Umbilical cord (tissue), 2 donors: ENCODE measurements around the gene ELOB. TPM values are rescaled to one million over a fixed set of nuclear protein-coding genes. Genes with fewer than 3 reads are reported as not detected.
"Not testable (repeated sequence)": the region's sequence is repeated elsewhere in the genome, so short reads cannot be mapped to it uniquely, and the experiment has no call there.

Experiments
- DNase-seq: peaks from one replicate; pipeline ENCODE4 v3.0.0-alpha.2; 2015; ENCODE audit warnings: low spot score
- total RNA-seq: library from RNA; depleted of rRNA; stranded (reverse); fragments of >200 nt; gene quantifications from one replicate; pipeline ENCODE4 v1.2.3, GENCODE V29; 2014; ENCODE audit warnings: low replicate concordance; ENCODE audit not compliant: insufficient read depth

Gene ELOB
- total RNA-seq, 1 donor from 2014 or later, result 159 TPM

- not testable (repeated sequence) for DNase-seq
Measured at GRCh38 chr16:2721634-2722173, 55.4 kb downstream of the ELOB start.

Other genes with a start within 250 kb of the ELOB start
- 0.96 TPM for gene CEMP1, start 245.9 kb downstream of the ELOB start, total RNA-seq
- gene PDPK1, start 239.3 kb downstream of the ELOB start, total RNA-seq, result 9.9 TPM
- gene KCTD5, start 94.8 kb downstream of the ELOB start, total RNA-seq, result 9.6 TPM
- gene PRSS27, start 57.1 kb downstream of the ELOB start, total RNA-seq, result 1.4 TPM
- 123 TPM for gene SRRM2, start 24.6 kb downstream of the ELOB start, total RNA-seq
- gene PRSS33, start 10.3 kb upstream of the ELOB start, total RNA-seq, result 0.96 TPM
- not detected for gene PRSS41, start 21.2 kb upstream of the ELOB start, total RNA-seq
- not detected for gene PRSS21, start 40.0 kb upstream of the ELOB start, total RNA-seq
- 7.2 TPM for gene ZG16B, start 53.0 kb upstream of the ELOB start, total RNA-seq
- 3.1 TPM for gene PRSS22, start 80.9 kb upstream of the ELOB start, total RNA-seq
- 25.5 TPM for gene FLYWCH2, start 105.9 kb upstream of the ELOB start, total RNA-seq
- gene FLYWCH1, start 134.7 kb upstream of the ELOB start, total RNA-seq, result 30.8 TPM
- 0.48 TPM for gene KREMEN2, start 187.0 kb upstream of the ELOB start, total RNA-seq
- 5.8 TPM for gene PAQR4, start 192.1 kb upstream of the ELOB start, total RNA-seq
- gene PKMYT1, start 203.2 kb upstream of the ELOB start, total RNA-seq, result 6.0 TPM
- gene CLDN9, start 235.6 kb upstream of the ELOB start, total RNA-seq, result not detected
- 0.72 TPM for gene CLDN6, start 240.9 kb upstream of the ELOB start, total RNA-seq
- 150 TPM for gene TNFRSF12A, start 243.1 kb upstream of the ELOB start, total RNA-seq
- 3.1 TPM for gene HCFC1R1, start 246.7 kb upstream of the ELOB start, total RNA-seq
- gene THOC6, start 246.8 kb upstream of the ELOB start, total RNA-seq, result 29.4 TPM